Neural cell (in vitro differentiated cells): Measurements from ENCODE around the gene MGAT5. TPM values are rescaled to one million over a fixed set of nuclear protein-coding genes. Genes with fewer than 3 reads are reported as not detected.

Source experiments
- H2AFZ ChIP-seq: fragments of 200-600, 300-800 bp; sonication (generic), shearing (Covaris generic); 2 replicates; pipeline ENCODE4 v1.6.0; 2014; ENCODE audit warnings: low read depth, mild to moderate bottlenecking, antibody characterized with exemption, low read length, moderate library complexity
- H3F3A ChIP-seq: fragments of 200-600 bp; shearing (Covaris generic); 2 replicates; pipeline ENCODE4 v1.6.1; 2016; ENCODE audit warnings: mild to moderate bottlenecking, moderate library complexity, mixed read lengths, antibody characterized with exemption, low read length; ENCODE audit not compliant: insufficient read depth, poor library complexity, severe bottlenecking
- H3K27ac ChIP-seq: fragments of 200-600, 300-800 bp; sonication (generic), shearing (Covaris generic); 2 replicates; pipeline ENCODE4 v1.5.1; 2014; ENCODE audit warnings: mild to moderate bottlenecking, low read length, moderate library complexity
- H3K27me3 ChIP-seq: fragments of 300-800, 200-600 bp; sonication (generic), shearing (Covaris generic); 2 replicates; pipeline ENCODE4 v1.6.0; 2014; ENCODE audit warnings: mild to moderate bottlenecking, low read depth, low read length, moderate library complexity; ENCODE audit not compliant: insufficient read depth
- H3K36me3 ChIP-seq: fragments of 300-800, 200-600 bp; sonication (generic), shearing (Covaris generic); 2 replicates; pipeline ENCODE4 v1.5.1; 2014; ENCODE audit warnings: mild to moderate bottlenecking, antibody characterized with exemption, low read length, moderate library complexity; ENCODE audit not compliant: insufficient read depth
- H3K4me2 ChIP-seq: fragments of 300-800, 200-600 bp; sonication (generic), shearing (Covaris generic); 2 replicates; pipeline ENCODE4 v1.6.0; 2014; ENCODE audit warnings: mild to moderate bottlenecking, low read length
- H3K4me3 ChIP-seq: fragments of 300-800, 200-600 bp; sonication (generic), shearing (Covaris generic); 2 replicates; pipeline ENCODE4 v1.5.1; 2014; ENCODE audit warnings: mild to moderate bottlenecking, low read length, moderate library complexity
- H3K79me2 ChIP-seq: fragments of 200-600 bp; shearing (Covaris generic); replicated peaks from 2 replicates; pipeline ENCODE4 v1.6.0; 2014; ENCODE audit warnings: mild to moderate bottlenecking, low read length, moderate library complexity; ENCODE audit not compliant: insufficient read depth
- H3K9ac ChIP-seq: fragments of 300-800, 200-600 bp; sonication (generic), shearing (Covaris generic); 2 replicates; pipeline ENCODE4 v1.6.1; 2016; ENCODE audit warnings: mild to moderate bottlenecking, low read length, mixed read lengths
- H3K9me2 ChIP-seq: fragments of 200-600 bp; shearing (Covaris generic); 2 replicates; pipeline ENCODE4 v1.6.1; 2016; ENCODE audit warnings: mild to moderate bottlenecking, low read length, mixed read lengths; ENCODE audit not compliant: insufficient read depth
- H3K9me3 ChIP-seq: fragments of 200-600, 300-800 bp; sonication (generic), shearing (Covaris generic); 2 replicates; pipeline ENCODE4 v1.6.1; 2016; ENCODE audit warnings: mild to moderate bottlenecking, mixed run types, low read length, moderate library complexity, mixed read lengths
- H4K20me1 ChIP-seq: fragments of 200-600 bp; shearing (Covaris generic); 2 replicates; pipeline ENCODE4 v1.6.1; 2016; ENCODE audit warnings: mild to moderate bottlenecking, mixed run types; ENCODE audit not compliant: insufficient read depth
- EP300 ChIP-seq: fragments of 450-650 bp; conservative IDR thresholded peaks from 2 replicates; pipeline ENCODE4 v1.6.1; 2014; ENCODE audit warnings: antibody characterized with exemption, mild to moderate bottlenecking, moderate library complexity; ENCODE audit not compliant: poor library complexity, severe bottlenecking
- EZH2 ChIP-seq: fragments of 200-600, 300-800 bp; shearing (Covaris generic), sonication (generic); IDR thresholded peaks from 2 replicates; pipeline ENCODE4 v1.6.1; 2014; ENCODE audit warnings: antibody characterized with exemption, low read length, borderline replicate concordance, mild to moderate bottlenecking; ENCODE audit not compliant: insufficient read depth, poor library complexity, severe bottlenecking
- MXI1 ChIP-seq: fragments of 450-650 bp; conservative IDR thresholded peaks from 2 replicates; pipeline ENCODE4 v1.6.1; 2014; ENCODE audit warnings: antibody characterized with exemption, mild to moderate bottlenecking; ENCODE audit not compliant: poor library complexity, severe bottlenecking
- POLR2AphosphoS5 ChIP-seq: IDR thresholded peaks from 2 replicates; pipeline ENCODE4 v1.6.1; 2012
- RAD21 ChIP-seq: fragments of 450-650 bp; conservative IDR thresholded peaks from 2 replicates; pipeline ENCODE4 v1.6.1; 2014; ENCODE audit warnings: antibody characterized with exemption, mild to moderate bottlenecking, moderate library complexity
- SMC3 ChIP-seq: fragments of 450-650 bp; conservative IDR thresholded peaks from 2 replicates; pipeline ENCODE4 v1.6.1; 2014; ENCODE audit warnings: antibody characterized with exemption, mild to moderate bottlenecking, moderate library complexity; ENCODE audit not compliant: poor library complexity
- TAF1 ChIP-seq: IDR thresholded peaks from 2 replicates; pipeline ENCODE4 v1.6.1; 2012; ENCODE audit warnings: low read depth
- polyA plus RNA-seq: library from polyadenylated mRNA; depleted of rRNA; stranded (reverse); fragments of >200 nt; gene quantifications from 2 replicates; pipeline ENCODE4 v1.2.3, GENCODE V29; 2014
- TF ChIP-seq, protein P1 (sequence below): IDR thresholded peaks from 2 replicates; pipeline ENCODE4 v1.6.1; 2012; ENCODE audit warnings: borderline replicate concordance
- TF ChIP-seq, protein P2 (sequence below): fragments of 450-650 bp; IDR thresholded peaks from 2 replicates; pipeline ENCODE4 v1.5.1; 2014; ENCODE audit warnings: antibody characterized with exemption, mild to moderate bottlenecking, moderate library complexity; ENCODE audit not compliant: poor library complexity, severe bottlenecking

MGAT5 gene
- polyA plus RNA-seq, 1 donor from 2014 or later = 40.9 TPM

DNA sequence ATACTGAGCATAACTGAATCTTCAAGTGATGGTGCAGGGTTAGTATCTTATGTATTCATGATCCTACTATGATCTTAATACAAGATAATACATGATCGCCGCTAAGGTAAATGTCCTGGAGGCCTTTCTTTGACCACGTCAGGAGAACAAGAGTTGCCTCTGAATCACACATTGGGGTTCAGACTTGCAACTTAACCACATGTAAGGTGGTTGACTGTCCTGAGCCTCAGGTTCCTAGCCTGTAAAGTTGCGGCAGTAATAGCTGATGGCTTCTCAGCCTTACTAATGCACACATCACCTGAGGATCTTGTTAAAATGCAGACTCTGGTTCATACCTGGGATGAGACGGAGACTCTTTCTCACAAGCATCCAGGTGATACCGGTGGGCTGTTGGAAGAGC lies 112.5 kb downstream of the MGAT5 start:
- no peak for TF ChIP-seq SMC3
- TF ChIP-seq, protein P1, sequence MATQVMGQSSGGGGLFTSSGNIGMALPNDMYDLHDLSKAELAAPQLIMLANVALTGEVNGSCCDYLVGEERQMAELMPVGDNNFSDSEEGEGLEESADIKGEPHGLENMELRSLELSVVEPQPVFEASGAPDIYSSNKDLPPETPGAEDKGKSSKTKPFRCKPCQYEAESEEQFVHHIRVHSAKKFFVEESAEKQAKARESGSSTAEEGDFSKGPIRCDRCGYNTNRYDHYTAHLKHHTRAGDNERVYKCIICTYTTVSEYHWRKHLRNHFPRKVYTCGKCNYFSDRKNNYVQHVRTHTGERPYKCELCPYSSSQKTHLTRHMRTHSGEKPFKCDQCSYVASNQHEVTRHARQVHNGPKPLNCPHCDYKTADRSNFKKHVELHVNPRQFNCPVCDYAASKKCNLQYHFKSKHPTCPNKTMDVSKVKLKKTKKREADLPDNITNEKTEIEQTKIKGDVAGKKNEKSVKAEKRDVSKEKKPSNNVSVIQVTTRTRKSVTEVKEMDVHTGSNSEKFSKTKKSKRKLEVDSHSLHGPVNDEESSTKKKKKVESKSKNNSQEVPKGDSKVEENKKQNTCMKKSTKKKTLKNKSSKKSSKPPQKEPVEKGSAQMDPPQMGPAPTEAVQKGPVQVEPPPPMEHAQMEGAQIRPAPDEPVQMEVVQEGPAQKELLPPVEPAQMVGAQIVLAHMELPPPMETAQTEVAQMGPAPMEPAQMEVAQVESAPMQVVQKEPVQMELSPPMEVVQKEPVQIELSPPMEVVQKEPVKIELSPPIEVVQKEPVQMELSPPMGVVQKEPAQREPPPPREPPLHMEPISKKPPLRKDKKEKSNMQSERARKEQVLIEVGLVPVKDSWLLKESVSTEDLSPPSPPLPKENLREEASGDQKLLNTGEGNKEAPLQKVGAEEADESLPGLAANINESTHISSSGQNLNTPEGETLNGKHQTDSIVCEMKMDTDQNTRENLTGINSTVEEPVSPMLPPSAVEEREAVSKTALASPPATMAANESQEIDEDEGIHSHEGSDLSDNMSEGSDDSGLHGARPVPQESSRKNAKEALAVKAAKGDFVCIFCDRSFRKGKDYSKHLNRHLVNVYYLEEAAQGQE = no peak

DNA sequence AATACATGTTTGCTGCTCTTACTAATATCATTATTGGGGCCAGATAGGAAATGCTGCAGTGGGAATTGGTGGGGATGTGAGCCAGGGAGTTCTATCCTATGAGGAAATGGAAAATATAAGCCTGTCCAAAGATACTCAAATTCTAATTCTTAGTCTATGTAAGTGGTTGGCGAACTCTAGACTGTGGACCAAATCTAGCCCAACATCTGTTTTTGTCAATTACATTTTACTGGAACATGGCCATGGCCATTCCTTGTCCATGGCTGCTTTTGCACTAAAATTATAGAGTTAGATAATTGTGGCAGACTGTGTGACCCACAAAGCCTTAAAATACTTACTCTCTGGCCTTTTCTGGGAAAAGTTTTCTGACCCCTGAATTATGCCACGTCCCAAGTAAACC lies 113.3 kb downstream of the MGAT5 start:
- Histone ChIP-seq H3K4me2 (no peak overlapping the region), H2AFZ (no peak overlapping the region), H3K79me2 (no peaks in the 10 kb centered on the region), H3K27me3 (no peaks in the 10 kb centered on the region), H3K9me3 (no peaks in the 10 kb centered on the region), H3K27ac (no peak overlapping the region), H3K4me3 (no peak overlapping the region), H3F3A (no peaks in the 10 kb centered on the region), H3K36me3 (peaks cover 4% of the 10 kb centered on the region), H3K9ac (no peak overlapping the region), H4K20me1 (no peaks in the 10 kb centered on the region), H3K9me2 (no peaks in the 10 kb centered on the region)
- TF ChIP-seq, protein P2, sequence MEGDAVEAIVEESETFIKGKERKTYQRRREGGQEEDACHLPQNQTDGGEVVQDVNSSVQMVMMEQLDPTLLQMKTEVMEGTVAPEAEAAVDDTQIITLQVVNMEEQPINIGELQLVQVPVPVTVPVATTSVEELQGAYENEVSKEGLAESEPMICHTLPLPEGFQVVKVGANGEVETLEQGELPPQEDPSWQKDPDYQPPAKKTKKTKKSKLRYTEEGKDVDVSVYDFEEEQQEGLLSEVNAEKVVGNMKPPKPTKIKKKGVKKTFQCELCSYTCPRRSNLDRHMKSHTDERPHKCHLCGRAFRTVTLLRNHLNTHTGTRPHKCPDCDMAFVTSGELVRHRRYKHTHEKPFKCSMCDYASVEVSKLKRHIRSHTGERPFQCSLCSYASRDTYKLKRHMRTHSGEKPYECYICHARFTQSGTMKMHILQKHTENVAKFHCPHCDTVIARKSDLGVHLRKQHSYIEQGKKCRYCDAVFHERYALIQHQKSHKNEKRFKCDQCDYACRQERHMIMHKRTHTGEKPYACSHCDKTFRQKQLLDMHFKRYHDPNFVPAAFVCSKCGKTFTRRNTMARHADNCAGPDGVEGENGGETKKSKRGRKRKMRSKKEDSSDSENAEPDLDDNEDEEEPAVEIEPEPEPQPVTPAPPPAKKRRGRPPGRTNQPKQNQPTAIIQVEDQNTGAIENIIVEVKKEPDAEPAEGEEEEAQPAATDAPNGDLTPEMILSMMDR = no peak
- TF ChIP-seq RAD21 (no peak), SMC3 (no peak), EP300 (no peak), POLR2AphosphoS5 (no peak), EZH2 (no peak), TAF1 (no peak), MXI1 (no peak)
- TF ChIP-seq, protein P1 = no peak

More for the DNA sequence above, 112.5 kb downstream of the MGAT5 start:
- H3K4me3 ChIP-seq = no peak overlapping the region
- H3K9me3 ChIP-seq = no peaks in the 10 kb centered on the region
- no peaks in the 10 kb centered on the region for H3K9me2 ChIP-seq
- H3K79me2 ChIP-seq = no peaks in the 10 kb centered on the region
- H3K4me2 ChIP-seq = no peak overlapping the region
- H2AFZ ChIP-seq = no peak overlapping the region
- H3K27me3 ChIP-seq = no peaks in the 10 kb centered on the region
- H4K20me1 ChIP-seq = no peaks in the 10 kb centered on the region
- no peak overlapping the region for H3K27ac ChIP-seq
- no peaks in the 10 kb centered on the region for H3F3A ChIP-seq
- H3K36me3 ChIP-seq = peaks cover 4% of the 10 kb centered on the region
- no peak overlapping the region for H3K9ac ChIP-seq
